CD4-positive, alpha-beta T cell treated with Interleukin-6 for 4 hours (primary cell): ENCODE data around the gene TKT.

ENCODE experiments used
- DNase-seq: peaks from one replicate; pipeline ENCODE4 v3.0.0-alpha.2; 2020; ENCODE audit warnings: mixed read lengths

Gene TKT

DNA sequence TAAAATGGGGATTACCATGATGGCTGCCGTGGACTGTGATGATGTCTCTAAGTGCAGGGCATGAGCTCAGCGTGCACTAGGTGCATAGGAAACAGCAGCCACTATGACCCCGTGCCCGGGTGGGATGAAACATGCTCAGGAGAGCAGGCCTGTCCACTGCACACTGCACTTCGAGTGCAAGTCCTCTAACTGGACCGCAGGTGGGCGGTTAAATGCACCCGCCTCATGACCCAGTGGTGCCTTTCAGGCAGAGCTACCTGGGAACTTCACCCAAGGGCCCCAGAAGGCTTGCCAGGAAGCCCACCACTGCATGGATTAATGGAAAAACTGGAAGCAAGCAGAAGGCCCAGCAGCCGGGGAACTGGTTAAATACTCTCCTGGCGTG lies 60.8 kb downstream of the TKT start:
- DNase-seq: no peak

DNA sequence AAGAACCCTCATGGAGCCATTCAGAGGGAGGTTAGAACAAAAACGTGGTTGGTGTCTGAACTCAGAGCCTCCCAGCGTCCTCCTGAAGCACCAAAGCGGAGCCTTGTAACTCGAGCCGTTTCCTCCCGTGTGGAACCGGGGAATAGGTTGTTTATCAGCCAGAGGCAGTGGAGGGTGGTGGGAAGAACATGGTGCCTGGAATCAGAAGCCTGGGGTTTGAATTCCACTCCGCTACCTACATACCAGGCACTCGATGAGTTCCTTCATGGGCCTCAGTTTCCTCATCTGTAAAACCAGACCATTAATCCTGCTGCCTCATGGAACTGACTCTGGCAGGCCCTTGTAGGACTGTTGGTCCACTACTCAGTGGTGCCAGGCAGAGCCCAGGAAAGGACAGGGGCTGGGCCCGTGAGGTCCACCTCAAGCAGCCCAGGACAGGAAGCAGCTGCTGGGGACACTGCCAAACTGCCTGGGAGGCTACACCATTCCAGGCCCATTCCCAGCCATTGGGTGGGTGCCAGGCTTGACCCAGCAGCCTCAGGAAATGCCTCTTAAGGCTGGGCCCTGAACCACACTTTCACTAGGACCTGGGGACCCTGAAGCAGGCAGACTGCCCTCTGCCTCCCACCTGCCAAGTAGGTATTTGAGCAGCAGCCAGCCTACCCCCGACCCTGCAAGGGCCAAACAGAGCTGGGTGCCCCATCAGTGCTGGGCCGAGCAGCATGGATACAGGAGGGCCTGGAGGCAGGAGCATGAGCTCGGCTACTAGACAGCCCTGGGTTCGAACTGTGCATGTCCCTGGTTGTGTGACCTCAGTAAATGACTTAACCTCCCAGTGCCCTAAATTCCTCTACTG lies 61.4 kb downstream of the TKT start:
- no peak for DNase-seq

DNA sequence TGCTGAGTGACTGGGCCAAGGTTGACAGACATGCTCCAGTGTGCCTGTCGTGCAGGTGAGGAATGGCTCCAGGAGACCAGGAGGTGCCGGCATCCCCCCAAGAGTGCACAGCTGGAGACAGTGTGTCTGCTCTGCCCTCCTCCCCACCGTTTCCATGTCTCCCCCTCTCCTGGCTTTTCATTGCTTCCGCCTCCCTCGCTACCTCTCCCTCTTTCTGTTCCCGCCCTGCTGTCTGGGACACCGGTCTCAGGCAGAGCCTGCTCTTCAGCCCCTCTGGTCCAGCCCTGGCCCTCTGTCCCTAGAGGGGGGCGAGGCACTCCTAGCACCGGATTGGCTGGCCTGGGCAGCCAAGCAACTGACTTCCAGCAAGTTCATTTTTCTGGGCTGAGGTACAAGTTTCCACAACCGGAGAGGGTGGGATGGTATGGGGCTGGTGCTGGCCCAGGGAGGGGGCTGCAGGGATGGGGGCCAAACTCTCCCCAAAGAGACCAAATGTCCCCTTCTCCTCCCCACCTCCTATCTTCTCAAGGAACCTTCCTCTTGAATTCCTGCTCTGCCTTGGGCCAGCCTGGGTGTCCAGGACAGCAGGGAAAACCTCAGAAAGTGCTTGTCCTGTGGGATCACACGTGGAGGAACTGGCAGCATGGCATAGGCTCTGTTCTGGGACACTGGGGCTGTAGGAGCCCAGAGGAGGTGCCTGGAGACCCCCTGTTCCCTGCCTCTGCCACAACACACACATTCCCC lies 62.2 kb downstream of the TKT start:
- DNase-seq: no peak

DNA sequence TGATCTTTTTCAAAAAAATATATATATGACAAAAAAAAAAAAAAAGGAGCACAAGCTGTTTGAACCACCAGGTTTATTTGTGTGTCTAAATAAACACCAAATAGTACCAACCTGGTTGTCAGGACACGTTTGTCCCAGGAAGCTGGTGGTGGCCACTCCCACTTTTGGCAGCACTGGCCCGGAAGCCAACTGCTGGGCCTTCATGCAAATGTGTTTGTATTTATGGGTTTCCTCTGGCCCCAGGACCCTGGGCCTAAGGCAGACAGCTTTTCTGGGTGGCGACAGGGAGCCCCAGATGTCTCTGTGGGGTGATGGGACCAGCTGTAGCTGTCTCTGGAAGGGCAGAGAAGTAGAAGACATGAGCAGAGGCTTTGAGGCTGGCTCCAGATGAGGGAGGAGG lies 63.2 kb downstream of the TKT start:
- no peak for DNase-seq

DNA sequence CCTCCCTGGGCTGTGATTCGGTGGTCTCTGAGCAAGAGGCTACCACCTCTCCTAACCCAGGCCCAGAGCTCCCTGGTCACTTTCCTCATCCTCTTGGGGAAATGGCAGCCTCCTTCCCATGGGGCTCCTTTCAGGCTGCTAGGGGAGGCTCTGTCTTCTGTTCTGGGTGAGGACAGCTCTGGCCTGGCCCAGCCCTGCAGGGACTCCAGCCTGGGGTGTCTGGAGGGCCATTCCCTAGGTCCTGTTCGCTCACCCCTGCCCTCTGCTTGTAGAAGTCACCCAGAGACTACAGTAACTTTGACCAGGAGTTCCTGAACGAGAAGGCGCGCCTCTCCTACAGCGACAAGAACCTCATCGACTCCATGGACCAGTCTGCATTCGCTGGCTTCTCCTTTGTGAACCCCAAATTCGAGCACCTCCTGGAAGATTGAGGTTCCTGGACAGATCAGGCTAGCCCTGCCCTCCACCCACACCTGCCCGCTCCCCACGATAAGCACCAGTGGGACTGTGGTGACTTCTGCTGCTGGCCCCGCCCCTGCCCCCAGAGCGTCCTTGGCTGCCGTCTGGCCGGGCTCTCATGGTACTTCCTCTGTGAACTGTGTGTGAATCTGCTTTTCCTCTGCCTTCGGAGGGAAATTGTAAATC lies 63.9 kb downstream of the TKT start:
- DNase-seq: no peak

DNA sequence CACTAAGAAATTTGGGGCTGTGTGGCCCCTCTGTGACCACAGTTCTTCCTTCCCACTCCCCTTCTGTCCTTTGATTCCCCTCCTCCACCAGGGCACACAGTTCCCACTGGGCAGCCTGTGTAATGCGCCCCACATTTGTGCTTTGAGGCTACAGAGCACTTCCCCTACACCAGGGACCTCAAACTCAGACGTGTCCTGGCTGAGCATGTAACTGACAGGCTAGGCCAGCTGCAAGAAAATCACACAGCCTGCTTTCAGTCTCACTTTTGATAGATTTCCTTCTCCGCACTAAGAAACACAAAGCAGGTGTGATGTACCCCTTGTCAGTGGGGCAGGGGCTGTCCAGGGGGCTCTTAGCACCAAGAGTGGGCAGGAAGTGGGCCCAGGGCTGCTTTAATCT lies 65.2 kb downstream of the TKT start:
- no peak for DNase-seq

DNA sequence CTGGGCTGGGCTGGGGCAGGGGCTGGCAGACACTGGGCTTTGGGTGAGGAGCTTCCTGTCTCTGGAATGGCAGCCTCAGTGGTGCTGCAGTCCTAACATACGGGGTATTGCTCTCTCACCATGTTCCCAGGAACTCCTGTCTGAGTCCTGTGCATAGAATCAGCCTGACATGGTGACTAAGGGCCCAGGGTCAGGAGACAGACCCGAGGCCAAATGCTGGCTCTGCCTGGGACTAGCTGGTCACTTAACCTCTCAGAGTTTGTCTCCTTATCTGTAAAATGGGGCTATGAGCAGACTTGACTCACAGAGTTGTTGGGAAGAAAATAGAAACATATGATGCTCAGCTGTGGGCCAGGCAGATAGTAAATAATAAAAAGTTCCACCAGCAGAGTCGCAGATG lies 66.5 kb downstream of the TKT start:
- no peak for DNase-seq

DNA sequence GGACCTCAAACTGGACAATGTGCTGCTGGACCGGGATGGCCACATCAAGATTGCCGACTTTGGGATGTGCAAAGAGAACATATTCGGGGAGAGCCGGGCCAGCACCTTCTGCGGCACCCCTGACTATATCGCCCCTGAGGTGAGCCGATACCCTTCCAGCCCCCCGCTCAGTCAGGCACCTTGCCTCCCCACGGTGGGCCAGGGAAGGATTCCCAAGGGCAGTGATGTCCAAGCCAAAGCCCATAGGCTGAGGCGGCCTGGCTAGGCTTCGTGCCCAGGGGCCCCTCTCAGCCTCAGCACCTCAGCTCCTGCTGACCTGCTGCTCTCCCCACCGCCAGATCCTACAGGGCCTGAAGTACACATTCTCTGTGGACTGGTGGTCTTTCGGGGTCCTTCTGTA lies 67.1 kb downstream of the TKT start:
- DNase-seq: no peak

DNA sequence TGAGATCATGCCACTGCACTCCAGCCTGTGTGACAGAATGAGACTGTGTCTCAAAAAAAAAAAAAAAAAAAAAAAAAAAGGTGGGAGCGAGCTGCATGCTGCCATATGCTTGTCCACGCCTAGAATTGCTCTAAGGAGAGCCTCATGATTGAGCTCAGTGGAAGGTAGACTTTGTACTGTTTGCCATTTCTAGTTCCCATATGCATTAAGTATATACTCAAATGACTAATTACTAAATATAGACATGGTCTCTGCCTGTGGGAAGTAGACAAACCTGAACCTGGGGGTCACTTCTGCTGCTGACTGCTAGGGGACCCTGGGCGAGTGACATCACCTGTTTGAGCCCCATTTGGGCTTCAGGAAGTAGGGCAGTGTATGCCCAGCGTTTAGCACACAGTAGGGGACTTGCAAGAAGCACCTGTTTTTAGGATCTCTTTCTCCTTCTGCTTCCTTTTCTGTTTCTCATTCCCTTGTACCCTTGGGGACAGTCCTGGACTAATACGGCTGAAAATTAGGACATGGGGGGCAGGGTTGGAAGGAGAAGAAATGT lies 67.6 kb downstream of the TKT start:
- DNase-seq: no peak

DNA sequence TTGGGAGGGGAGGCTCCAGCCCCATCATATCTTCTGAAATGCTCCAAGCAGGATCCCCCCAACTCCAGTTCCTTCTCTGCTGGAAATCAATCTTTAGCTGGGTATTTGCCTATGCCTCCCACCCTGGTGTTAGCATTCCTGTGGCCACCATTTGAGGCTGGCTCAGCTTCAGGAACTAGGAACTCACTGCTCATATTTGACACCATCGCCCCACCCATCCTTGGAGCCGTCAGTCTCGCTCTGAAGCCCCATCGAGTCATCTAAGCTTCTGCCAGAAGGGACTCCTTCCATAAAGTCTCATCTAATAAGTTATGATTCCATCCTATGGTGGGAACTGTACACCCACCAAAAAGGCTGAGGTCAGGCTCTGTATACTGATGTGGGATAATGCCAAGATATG lies 68.4 kb downstream of the TKT start:
- no peak for DNase-seq

DNA sequence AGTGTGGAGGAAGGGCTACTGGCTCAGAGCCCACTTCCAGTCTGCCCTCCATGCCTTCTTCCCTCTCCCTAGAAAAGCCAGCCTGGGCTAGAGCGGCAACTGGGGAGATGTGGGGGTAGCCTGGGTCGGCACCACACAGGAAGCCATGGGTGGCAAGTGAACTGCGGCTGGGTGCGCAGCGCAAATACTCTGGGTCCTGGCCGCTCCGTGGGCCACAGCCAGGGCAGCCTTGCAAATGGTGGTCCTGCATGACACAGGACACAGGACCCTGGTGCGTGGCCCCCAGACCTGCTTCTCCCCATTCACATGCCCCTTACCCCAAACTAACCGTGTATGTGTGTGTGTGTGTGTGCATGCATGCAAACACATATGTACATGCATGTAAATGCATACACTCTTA lies 69.1 kb downstream of the TKT start:
- DNase-seq: no peak

DNA sequence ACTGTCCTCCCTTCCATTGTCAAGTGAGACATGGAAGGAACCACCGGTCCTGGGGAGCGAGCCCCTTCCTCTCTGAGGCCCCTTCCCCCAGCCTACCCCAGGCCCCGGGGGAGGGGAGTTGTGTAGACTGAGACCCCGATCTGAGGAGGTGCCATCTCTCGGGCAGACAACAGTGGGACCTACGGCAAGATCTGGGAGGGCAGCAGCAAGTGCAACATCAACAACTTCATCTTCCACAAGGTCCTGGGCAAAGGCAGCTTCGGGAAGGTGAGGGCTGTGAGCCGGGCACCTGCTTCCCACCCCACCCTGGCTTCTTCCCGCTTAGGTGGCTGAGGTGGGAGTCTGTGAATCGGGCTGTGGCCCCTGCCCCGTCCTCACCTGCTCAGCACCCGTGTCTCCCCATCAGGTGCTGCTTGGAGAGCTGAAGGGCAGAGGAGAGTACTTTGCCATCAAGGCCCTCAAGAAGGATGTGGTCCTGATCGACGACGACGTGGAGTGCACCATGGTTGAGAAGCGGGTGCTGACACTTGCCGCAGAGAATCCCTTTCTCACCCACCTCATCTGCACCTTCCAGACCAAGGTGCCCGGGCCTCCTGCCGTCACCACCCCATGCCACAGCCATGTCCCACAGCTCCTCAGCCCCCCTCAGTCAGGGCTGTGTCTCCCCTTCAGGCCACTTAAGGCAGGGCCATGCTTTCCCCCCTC lies 69.9 kb downstream of the TKT start:
- DNase-seq: no peak

DNA sequence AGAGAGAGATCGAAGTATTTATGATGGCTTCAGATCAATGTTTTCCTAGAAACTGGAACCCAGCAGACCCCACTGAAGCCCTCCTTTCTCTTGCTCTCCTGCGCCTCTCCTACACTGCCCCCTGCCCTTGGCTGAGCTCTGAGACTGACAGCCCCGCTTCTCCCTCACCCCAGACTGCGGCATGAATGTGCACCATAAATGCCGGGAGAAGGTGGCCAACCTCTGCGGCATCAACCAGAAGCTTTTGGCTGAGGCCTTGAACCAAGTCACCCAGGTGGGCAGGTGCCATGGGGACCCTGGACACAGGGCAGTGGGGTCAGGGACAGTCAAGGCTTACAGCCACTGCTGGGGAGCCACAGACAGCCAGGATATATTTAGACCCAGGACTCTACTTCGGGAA lies 71.1 kb downstream of the TKT start:
- DNase-seq: no peak

DNA sequence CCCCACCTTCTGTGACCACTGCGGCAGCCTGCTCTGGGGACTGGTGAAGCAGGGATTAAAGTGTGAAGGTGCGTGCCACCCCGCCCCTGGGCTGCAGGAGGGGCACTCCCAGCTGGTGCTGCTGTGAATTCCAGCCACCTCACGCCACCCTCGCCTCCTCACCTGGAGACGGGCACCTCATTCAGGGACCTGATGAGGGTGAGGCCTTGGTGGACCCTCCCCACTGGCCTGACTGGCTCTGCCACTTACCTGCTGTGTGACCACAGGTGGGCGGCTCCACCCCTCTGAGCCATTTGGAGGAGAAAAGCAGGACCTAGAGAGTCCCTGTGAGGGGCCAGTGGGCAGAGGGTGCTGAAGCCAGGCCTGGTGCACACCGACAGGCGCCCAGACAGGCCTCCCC lies 72.3 kb downstream of the TKT start:
- no peak for DNase-seq

DNA sequence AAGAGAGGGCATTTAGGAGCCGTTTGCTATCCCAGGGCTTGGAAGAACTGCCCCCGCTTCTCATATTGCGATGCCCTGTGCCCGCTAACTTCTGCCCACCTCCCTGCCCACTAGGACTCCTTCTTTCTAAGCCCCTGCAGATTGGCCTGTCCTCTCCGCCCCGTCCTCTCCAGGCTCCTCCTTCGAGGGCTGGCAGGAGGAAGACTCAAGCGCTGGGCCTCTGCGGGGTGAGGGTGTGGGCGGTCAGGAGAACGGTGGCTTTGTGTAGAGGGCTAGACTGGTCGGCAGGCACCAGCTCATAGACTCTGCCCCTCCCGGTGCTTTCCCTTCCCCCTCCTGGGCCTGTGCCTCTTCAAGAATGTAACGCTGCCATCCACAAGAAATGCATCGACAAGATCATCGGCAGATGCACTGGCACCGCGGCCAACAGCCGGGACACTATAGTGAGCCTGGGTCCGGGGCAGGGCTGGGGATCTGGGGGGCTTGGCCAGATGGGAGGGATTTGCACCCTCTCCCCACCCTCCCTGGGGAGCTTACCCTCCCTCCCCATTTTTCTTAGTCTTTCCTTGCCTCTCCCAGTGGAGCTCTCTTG lies 73.0 kb downstream of the TKT start:
- DNase-seq: no peak

DNA sequence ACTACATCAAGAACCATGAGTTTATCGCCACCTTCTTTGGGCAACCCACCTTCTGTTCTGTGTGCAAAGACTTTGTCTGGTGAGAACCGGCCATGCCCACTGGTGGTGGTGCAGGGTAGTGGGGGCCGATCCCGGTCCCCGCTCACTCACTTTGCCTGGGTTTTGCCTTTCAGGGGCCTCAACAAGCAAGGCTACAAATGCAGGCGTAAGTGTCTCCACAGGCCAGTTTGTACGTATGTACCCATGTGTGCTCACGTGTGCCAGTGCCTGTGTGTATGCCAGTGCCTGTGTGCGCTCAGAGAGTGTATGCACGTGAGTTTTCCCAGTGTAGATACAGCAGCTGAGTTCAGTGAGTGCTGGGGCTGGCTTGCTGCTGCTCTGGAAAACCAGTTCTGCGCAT lies 74.3 kb downstream of the TKT start:
- no peak for DNase-seq

DNA sequence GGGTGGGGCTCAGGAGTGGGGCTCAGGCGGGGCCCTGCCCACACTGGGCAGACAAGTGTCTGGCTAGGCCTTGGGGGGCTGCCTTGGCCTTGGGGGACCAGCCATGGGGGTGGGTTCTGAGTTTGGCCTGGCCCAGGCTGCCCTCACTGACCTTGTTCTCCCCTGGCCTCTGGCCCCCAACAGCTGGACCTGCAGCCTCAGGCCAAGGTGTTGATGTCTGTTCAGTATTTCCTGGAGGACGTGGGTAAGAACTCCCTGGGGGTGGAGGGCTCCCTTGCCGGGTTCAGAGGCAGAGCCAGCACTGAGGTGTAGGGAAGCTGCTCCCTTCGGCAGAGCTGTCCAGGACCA lies 74.8 kb downstream of the TKT start:
- no peak for DNase-seq

DNA sequence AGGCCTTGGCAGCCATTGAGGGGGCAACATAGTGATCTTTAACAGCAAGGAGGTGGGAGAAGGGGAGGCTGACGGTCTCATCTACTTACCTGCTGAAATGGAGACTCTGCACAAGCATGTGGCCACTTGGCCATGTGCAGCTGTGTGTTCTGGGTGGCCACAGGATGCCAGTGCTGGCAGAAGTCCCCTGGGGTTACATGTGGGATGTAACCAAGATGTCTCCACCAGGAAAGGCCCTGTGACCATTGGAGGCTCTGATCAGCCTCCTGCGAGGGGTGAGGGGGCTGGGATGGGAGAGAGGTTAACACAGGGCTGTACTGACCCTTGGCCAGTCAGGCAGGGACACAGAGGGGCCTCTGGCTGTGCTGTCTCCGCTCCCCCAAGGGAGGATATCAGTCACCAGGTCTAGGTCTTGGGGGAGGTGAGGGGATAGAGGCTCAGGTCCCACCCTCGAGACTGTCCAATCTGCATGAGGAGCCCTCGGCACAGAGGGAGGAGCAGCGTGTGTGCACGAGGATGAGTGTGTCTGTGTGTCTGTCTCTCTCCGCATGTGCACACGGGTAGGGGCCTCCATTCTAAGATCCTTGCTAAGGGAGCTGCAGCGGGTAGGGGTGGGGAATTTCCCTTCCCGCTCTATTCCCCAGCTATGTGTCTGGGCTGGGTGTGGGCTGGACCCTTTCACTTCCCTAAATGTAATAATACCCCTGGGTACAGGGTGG lies 75.4 kb downstream of the TKT start:
- no peak for DNase-seq

DNA sequence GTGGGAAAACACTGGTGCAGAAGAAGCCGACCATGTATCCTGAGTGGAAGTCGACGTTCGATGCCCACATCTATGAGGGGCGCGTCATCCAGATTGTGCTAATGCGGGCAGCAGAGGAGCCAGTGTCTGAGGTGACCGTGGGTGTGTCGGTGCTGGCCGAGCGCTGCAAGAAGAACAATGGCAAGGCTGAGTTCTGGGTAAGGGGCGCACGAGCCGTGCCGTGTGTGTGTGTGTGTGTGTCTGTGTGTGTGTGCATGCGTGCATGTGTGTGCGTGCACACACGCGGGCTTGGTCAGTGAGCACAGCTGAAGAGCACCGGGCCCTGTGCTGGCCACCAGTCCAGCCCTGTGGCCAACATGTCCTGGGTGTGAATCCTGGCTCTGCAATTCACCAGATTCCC lies 76.2 kb downstream of the TKT start:
- DNase-seq: no peak

DNA sequence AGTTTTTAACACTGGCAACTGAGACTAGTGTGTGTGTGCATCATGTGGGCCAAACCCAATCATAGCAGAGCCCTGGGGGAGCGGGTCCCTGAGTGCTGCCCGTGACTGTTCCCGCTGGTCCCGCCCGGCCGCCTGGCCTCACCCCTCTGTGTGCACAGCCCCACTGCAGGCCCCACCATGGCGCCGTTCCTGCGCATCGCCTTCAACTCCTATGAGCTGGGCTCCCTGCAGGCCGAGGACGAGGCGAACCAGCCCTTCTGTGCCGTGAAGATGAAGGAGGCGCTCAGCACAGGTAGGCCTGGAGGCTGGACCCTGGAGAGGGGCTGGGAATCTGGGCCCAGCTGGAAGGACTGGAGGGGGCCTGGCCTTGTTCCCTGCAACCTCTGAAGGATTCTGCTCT lies 77.6 kb downstream of the TKT start:
- no peak for DNase-seq

DNA sequence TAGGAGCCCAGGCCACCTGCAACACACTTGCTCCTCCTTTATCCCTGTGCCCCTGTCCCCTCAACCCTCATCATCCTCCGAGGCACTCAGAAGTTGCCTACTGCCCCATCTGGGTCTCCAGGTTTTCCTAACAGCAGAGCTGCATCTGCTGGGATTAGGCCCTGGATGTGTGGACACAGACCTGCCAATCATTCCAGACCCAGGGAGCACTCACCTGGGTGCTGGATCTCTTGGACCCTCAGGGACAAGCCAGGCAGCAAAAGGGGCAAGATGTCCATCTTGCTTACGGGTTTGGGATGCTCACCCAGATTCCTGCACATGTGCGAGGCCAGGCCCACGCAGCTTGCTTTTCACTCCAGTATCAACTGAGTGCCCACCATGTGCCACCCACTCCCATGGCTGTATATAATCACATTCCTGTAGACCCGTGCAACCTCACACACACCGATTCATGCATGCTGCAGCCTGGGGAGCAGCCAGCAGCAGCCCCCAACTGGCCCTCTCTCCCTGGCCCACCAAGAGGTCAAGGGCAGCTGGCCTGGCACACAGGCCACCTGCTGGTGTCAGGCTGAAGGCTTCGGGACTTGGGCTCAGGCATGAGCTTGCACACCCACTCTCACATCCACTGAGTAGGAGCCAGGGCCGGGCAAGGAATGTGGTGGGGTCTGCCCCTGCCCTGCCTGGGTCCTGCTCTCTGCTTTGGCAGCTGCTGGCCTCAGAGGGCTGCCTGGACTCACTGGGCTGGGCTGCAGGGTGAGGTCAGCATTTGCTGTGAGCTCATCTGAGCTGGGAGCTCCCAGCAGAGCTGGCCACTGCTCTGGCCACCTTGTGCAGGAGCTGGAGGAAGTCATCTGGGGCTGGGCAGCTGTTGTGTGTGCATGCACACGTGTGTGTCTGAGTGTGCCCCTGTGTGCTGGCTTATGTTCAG lies 79.9 kb downstream of the TKT start:
- no peak for DNase-seq
